HG03521 (cell line): ENCODE data around the gene CHST14.

Source experiments
- ATAC-seq: cut with Tn5 transposase; IDR thresholded peaks from one replicate; pipeline ENCODE4 v1.9.1; 2021; ENCODE audit warnings: mild to moderate bottlenecking, moderate library complexity; ENCODE audit not compliant: unreplicated experiment

The CHST14 gene

GRCh38 chr15:40487816-40488682 is 17.3 kb downstream of the CHST14 start:
- no peak for ATAC-seq

GRCh38 chr15:40489274-40490175 is 18.7 kb downstream of the CHST14 start:
- ATAC-seq: no peak

GRCh38 chr15:40493089-40493840 is 22.5 kb downstream of the CHST14 start:
- no peak for ATAC-seq

- ATAC-seq: no peak
Observed at GRCh38 chr15:40495516-40495915, 24.7 kb downstream of the CHST14 start.

- ATAC-seq: no peak
Observed at GRCh38 chr15:40498418-40498817, 27.6 kb downstream of the CHST14 start.

GRCh38 chr15:40498891-40499290 is 28.1 kb downstream of the CHST14 start:
- ATAC-seq: no peak

GRCh38 chr15:40499931-40500330 is 29.1 kb downstream of the CHST14 start:
- no peak for ATAC-seq

GRCh38 chr15:40500568-40501330 is 30.0 kb downstream of the CHST14 start:
- no peak for ATAC-seq

GRCh38 chr15:40501487-40501886 is 30.7 kb downstream of the CHST14 start:
- no peak for ATAC-seq

GRCh38 chr15:40506964-40507571 is 36.3 kb downstream of the CHST14 start:
- ATAC-seq: no peak

GRCh38 chr15:40508216-40508615 is 37.4 kb downstream of the CHST14 start:
- no peak for ATAC-seq

GRCh38 chr15:40510201-40510600 is 39.4 kb downstream of the CHST14 start:
- no peak for ATAC-seq

- no peak for ATAC-seq
Observed at GRCh38 chr15:40511093-40511471, 40.3 kb downstream of the CHST14 start.

GRCh38 chr15:40511472-40512133 is 40.8 kb downstream of the CHST14 start:
- ATAC-seq: no peak

GRCh38 chr15:40512440-40512839 is 41.7 kb downstream of the CHST14 start:
- ATAC-seq: no peak

GRCh38 chr15:40513609-40514008 is 42.8 kb downstream of the CHST14 start:
- ATAC-seq: no peak

GRCh38 chr15:40516322-40516721 is 45.5 kb downstream of the CHST14 start:
- no peak for ATAC-seq
